IMR-90 (cell line): ENCODE data around the gene SYT2. TPM values are rescaled to one million over a fixed set of nuclear protein-coding genes. Genes with fewer than 3 reads are reported as not detected.
"Not testable (repeated sequence)": the region's sequence is repeated elsewhere in the genome, so short reads cannot be mapped to it uniquely, and the experiment has no call there.

Experiments used
- ATAC-seq: fragments of 200-7000 bp; cut with Tn5 transposase; 2 replicates; pipeline ENCODE4 v1.9.1; 2020; ENCODE audit warnings: low read depth, mild to moderate bottlenecking, moderate library complexity
- BruUV-seq: library from RNA; stranded (reverse); fragments of 400-500 nt; replicated peaks from 2 replicates; lab custom pipeline; 2021; lab: Mats Ljungman, UMichigan
- CTCF ChIA-PET: fragments of 300-600 bp; formaldehyde crosslinking; extraction: SDS; loops from one replicate; lab custom pipeline; 2021; ENCODE audit warnings: antibody characterized with exemption; lab: Yijun Ruan, JAX
- POLR2A ChIA-PET: fragments of 300-600 bp; sonication (Branson Sonifier 250); formaldehyde crosslinking; loops from one replicate; lab custom pipeline; 2022; ENCODE audit warnings: antibody characterized with exemption; ENCODE audit not compliant: unreplicated experiment; lab: Charles Lee
- DNase-seq: peaks from one replicate; pipeline ENCODE4 v3.0.0; 2013
- H2AFZ ChIP-seq: replicated peaks from 2 replicates; pipeline ENCODE3; 2013; ENCODE audit warnings: low read length, mild to moderate bottlenecking; ENCODE audit not compliant: poor library complexity
- H2AK5ac ChIP-seq: 2 replicates; pipeline ENCODE4 v1.6.1; 2013; ENCODE audit warnings: low read depth, low read length, inconsistent platforms
- H2AK9ac ChIP-seq: replicated peaks from 2 replicates; pipeline ENCODE3; 2013; ENCODE audit warnings: mild to moderate bottlenecking, low read depth, low read length, moderate library complexity; ENCODE audit not compliant: poor library complexity
- H2BK120ac ChIP-seq: 2 replicates; pipeline ENCODE4 v1.6.1; 2013; ENCODE audit warnings: low read depth, low read length, inconsistent platforms
- H2BK15ac ChIP-seq: 3 replicates; pipeline ENCODE4 v1.6.1; 2013; ENCODE audit warnings: low read depth, low read length, inconsistent platforms
- H2BK20ac ChIP-seq: 2 replicates; pipeline ENCODE4 v1.6.1; 2013; ENCODE audit warnings: low read depth, mild to moderate bottlenecking, inconsistent platforms, low read length, moderate library complexity
- H2BK5ac ChIP-seq: 2 replicates; pipeline ENCODE4 v1.6.1; 2013; ENCODE audit warnings: mild to moderate bottlenecking, low read depth, low read length, inconsistent platforms; ENCODE audit not compliant: poor library complexity, severe bottlenecking
- H3K14ac ChIP-seq: replicated peaks from 2 replicates; pipeline ENCODE4 v1.6.1; 2013; ENCODE audit warnings: low read depth, low read length, inconsistent platforms
- H3K18ac ChIP-seq: 2 replicates; pipeline ENCODE4 v1.6.1; 2013; ENCODE audit warnings: low read depth, low read length, control low read depth
- H3K23ac ChIP-seq: 2 replicates; pipeline ENCODE4 v1.6.1; 2013; ENCODE audit warnings: low read depth, low read length, inconsistent platforms
- H3K27ac ChIP-seq: 2 replicates; pipeline ENCODE4 v1.5.1; 2013; ENCODE audit warnings: mild to moderate bottlenecking, control low read depth, low read length; ENCODE audit not compliant: insufficient read depth
- H3K27me3 ChIP-seq: 2 replicates; pipeline ENCODE4 v1.6.1; 2013; ENCODE audit warnings: low read length; ENCODE audit not compliant: control insufficient read depth, insufficient read depth
- H3K36me3 ChIP-seq: 2 replicates; pipeline ENCODE4 v1.6.1; 2013; ENCODE audit warnings: low read length, mixed read lengths; ENCODE audit not compliant: control insufficient read depth, insufficient read depth
- H3K4ac ChIP-seq: 2 replicates; pipeline ENCODE4 v1.6.1; 2013; ENCODE audit warnings: low read depth, low read length, inconsistent platforms
- H3K4me1 ChIP-seq: 2 replicates; pipeline ENCODE4 v1.6.1; 2013; ENCODE audit warnings: low read length, mixed read lengths; ENCODE audit not compliant: control insufficient read depth, insufficient read depth
- H3K4me2 ChIP-seq: 2 replicates; pipeline ENCODE4 v1.6.1; 2013; ENCODE audit warnings: low read depth, mild to moderate bottlenecking, control low read depth, low read length, moderate library complexity
- H3K4me3 ChIP-seq: 2 replicates; pipeline ENCODE4 v1.5.1; 2013; ENCODE audit warnings: low read depth, mild to moderate bottlenecking, control low read depth, low read length, moderate library complexity; ENCODE audit not compliant: insufficient read depth
- H3K56ac ChIP-seq: 2 replicates; pipeline ENCODE4 v1.6.1; 2013; ENCODE audit warnings: low read length, inconsistent platforms; ENCODE audit not compliant: insufficient read depth; ENCODE audit errors: extremely low read depth
- H3K79me1 ChIP-seq, 2 experiments: 2 replicates each; pipeline ENCODE4 v1.6.1; 2013; ENCODE audit warnings: low read length in 2 of 2, inconsistent platforms in 1 of 2, low read depth in 1 of 2
- H3K9ac ChIP-seq: 2 replicates; pipeline ENCODE4 v1.6.1; 2013; ENCODE audit warnings: low read depth, low read length, control low read depth
- H3K9me1 ChIP-seq: 2 replicates; pipeline ENCODE4 v1.6.1; 2013; ENCODE audit warnings: low read length, inconsistent platforms; ENCODE audit not compliant: insufficient read depth
- H3K9me3 ChIP-seq: 2 replicates; pipeline ENCODE4 v1.6.1; 2013; ENCODE audit warnings: low read length; ENCODE audit not compliant: control insufficient read depth, insufficient read depth
- H4K20me1 ChIP-seq: 2 replicates; pipeline ENCODE4 v1.6.1; 2013; ENCODE audit warnings: low read length, inconsistent platforms; ENCODE audit not compliant: insufficient read depth
- H4K5ac ChIP-seq: 2 replicates; pipeline ENCODE4 v1.6.1; 2013; ENCODE audit warnings: mild to moderate bottlenecking, low read depth, low read length, control low read depth
- H4K8ac ChIP-seq, 2 experiments: 2 replicates each; pipeline ENCODE4 v1.6.1; 2013; ENCODE audit warnings: low read depth in 2 of 2, low read length in 2 of 2, control low read depth in 1 of 2, inconsistent platforms in 1 of 2
- H4K91ac ChIP-seq: 2 replicates; pipeline ENCODE4 v1.6.1; 2013; ENCODE audit warnings: low read depth, low read length, inconsistent platforms; ENCODE audit not compliant: insufficient read depth
- CEBPB ChIP-seq: IDR thresholded peaks from 2 replicates; pipeline ENCODE4 v1.6.1; 2012; ENCODE audit warnings: low read depth, low read length, improper control_type of control experiment
- RFX5 ChIP-seq: IDR thresholded peaks from 2 replicates; pipeline ENCODE4 v1.8.0; 2012; ENCODE audit warnings: low read depth, mild to moderate bottlenecking, low read length, moderate library complexity
- WGBS, 2 experiments: methylation state at CpG; one replicate each; pipeline versions ENCODE4 v1.1.5 to v1.1.7; 2013; ENCODE audit warnings: missing lambda C conversion rate in 2 of 2; ENCODE audit not compliant: insufficient read length in 1 of 2; ENCODE audit errors: extremely low coverage in 2 of 2; 5-methylcytosine and 5-hydroxymethylcytosine counted together
- dilution Hi-C: fragments of 300-500 bp; cut with HindIII; formaldehyde crosslinking; loops from one replicate; pipeline ENCODE4 v1.14.3; 2018; ENCODE audit warnings: low sequenced_read_pairs; ENCODE audit not compliant: unreplicated experiment
- in situ Hi-C: fragments of 300-500 bp; cut with MboI; formaldehyde crosslinking; loops from 3 replicates; pipeline ENCODE4 v1.14.3; 2019; ENCODE audit warnings: low sequenced_read_pairs, inconsistent platforms, mixed read lengths
- intact Hi-C: fragments of 100-400 bp; cut with micrococcal nuclease; formaldehyde crosslinking; loops from 2 replicates; pipeline ENCODE4 v1.10.0; 2022
- polyA plus RNA-seq, 3 experiments: library from polyadenylated mRNA; depleted of rRNA; stranded (reverse); fragments of >200 nt; gene quantifications; 2 replicates each; pipeline ENCODE4 v1.2.3, GENCODE V29; 2012; ENCODE audit warnings: low replicate concordance in 1 of 3
- total RNA-seq: library from RNA; depleted of rRNA; stranded (reverse); fragments of >200 nt; gene quantifications from 2 replicates; pipeline ENCODE4 v1.2.3, GENCODE V29; 2012

The SYT2 gene
- total and polyA plus RNA-seq, 2 of the 4 experiments (the other 2 are of a cell fraction): under 0.01 TPM

GRCh38 chr1:202745323-202745888 is 35.2 kb upstream of the SYT2 start:
- CTCF ChIA-PET: no interaction called here
- in situ Hi-C loops: no loop called here
- DNase-seq (no peak), ATAC-seq (no peak)
- Histone ChIP-seq H3K36me3 (peaks cover 51% of the 10 kb centered on the region), H2AFZ (no peak overlapping the region), H3K9ac (no peak overlapping the region), H2BK15ac (no peak overlapping the region), H2AK5ac (no peak overlapping the region), H4K20me1 (peaks cover 8% of the 10 kb centered on the region; the same call in 1 of the 2 replicates), H4K91ac (no peak overlapping the region), H3K4me2 (no peak overlapping the region), H3K79me1 (peaks cover 23 to 30% of the 10 kb centered on the region in 2 experiments), H2BK20ac (no peak overlapping the region), H3K27me3 (no peaks in the 10 kb centered on the region), H4K5ac (no peak overlapping the region), H3K4me3 (no peak overlapping the region), H2BK120ac (no peak overlapping the region), H3K27ac (no peak overlapping the region), H3K4ac (no peak overlapping the region), H3K14ac (no peak overlapping the region), H3K4me1 (0 out of 2 replicates have a peak, but pooled peaks cover 1% of the 10 kb centered on the region), H4K8ac (no peak overlapping the region), H2BK5ac (no peak overlapping the region), H3K18ac (no peak overlapping the region), H3K56ac (no peak overlapping the region), H2AK9ac (no peak overlapping the region), H3K23ac (no peak overlapping the region), H3K9me1 (no peaks in the 10 kb centered on the region), H3K9me3 (no peaks in the 10 kb centered on the region)
- intact Hi-C loops: loop anchor here (5.0 kb wide), 1 partner anchor 172 kb away; no protein-coding TSS in a partner anchor
- no CpG with 5 or more reads among the region's 3 CpGs for WGBS, 2 experiments
- POLR2A ChIA-PET: interaction anchor here (0.6 kb wide), 1 partner anchor 12 kb away, joined by 3 read pairs; no protein-coding TSS in a partner anchor
- TF ChIP-seq CEBPB: 0 out of 2 replicates have a peak, but pooled peaks have one; percentile 27
- no peak for TF ChIP-seq RFX5
- dilution Hi-C loops: no loop called here
- BruUV-seq: no TSS peak

GRCh38 chr1:202744770-202745169 is 34.5 kb upstream of the SYT2 start:
- H3K56ac ChIP-seq, POLR2A ChIA-PET, DNase-seq, H2BK20ac ChIP-seq, H3K18ac ChIP-seq, H3K9me3 ChIP-seq, H3K4me2 ChIP-seq, ATAC-seq, CTCF ChIA-PET, dilution Hi-C loops, H3K4ac ChIP-seq, in situ Hi-C loops, H3K14ac ChIP-seq, H4K91ac ChIP-seq, H3K4me3 ChIP-seq, BruUV-seq, H2BK5ac ChIP-seq, H3K9ac ChIP-seq, H3K9me1 ChIP-seq, H4K8ac ChIP-seq, H2AFZ ChIP-seq, H2BK120ac ChIP-seq, H2BK15ac ChIP-seq, H3K27ac ChIP-seq, H2AK9ac ChIP-seq, H4K20me1 ChIP-seq, H3K4me1 ChIP-seq, H4K5ac ChIP-seq, H2AK5ac ChIP-seq, H3K27me3 ChIP-seq, H3K23ac ChIP-seq: not testable (repeated sequence)
- intact Hi-C loops: loop anchor here (5.0 kb wide), 1 partner anchor 173 kb away; no protein-coding TSS in a partner anchor
- Histone ChIP-seq H3K36me3 (peaks cover 48% of the 10 kb centered on the region), H3K79me1 (peaks cover 23 to 25% of the 10 kb centered on the region in 2 experiments)
- WGBS, 2 experiments: no CpG with 5 or more reads among the region's 3 CpGs
